A673 (cell line): ENCODE results near the gene TRAF3IP1.

Experiments used
- EZH2 ChIP-seq: fragments of 200-600 bp; sonication (generic); IDR thresholded peaks from 2 replicates; pipeline ENCODE4 v1.6.1; 2017; ENCODE audit warnings: borderline replicate concordance, low read depth, mild to moderate bottlenecking, mixed read lengths, antibody characterized with exemption, low read length; ENCODE audit not compliant: poor library complexity, severe bottlenecking
- TF ChIP-seq, protein P1 (sequence below): fragments of 300-800, 200-600 bp; sonication (generic); conservative IDR thresholded peaks from 2 replicates; pipeline ENCODE4 v1.5.1; 2017; ENCODE audit warnings: low read depth, mild to moderate bottlenecking, antibody characterized with exemption, low read length, moderate library complexity, mixed read lengths

DNA sequence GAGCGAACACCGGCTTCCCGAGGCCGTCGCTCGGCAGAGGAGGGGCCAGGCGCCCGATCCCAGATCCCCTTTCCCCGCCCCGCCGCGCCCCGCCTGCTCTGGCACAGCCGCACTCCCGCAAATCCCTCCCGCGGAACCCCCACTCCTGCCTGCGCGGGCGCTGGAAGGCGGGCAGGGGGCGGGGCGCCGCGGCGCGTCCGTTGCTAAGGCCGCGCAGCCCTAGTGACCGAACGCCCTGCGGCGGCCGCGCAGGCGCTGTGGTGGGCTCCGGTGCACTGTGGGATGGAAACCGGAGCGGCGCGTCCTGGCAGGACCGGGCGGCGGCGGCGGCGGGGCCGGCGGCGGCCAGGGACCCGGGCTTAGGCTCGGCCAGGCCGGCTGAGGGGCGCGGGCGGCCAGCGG is at the start of gene TRAF3IP1:
- TF ChIP-seq, protein P1, sequence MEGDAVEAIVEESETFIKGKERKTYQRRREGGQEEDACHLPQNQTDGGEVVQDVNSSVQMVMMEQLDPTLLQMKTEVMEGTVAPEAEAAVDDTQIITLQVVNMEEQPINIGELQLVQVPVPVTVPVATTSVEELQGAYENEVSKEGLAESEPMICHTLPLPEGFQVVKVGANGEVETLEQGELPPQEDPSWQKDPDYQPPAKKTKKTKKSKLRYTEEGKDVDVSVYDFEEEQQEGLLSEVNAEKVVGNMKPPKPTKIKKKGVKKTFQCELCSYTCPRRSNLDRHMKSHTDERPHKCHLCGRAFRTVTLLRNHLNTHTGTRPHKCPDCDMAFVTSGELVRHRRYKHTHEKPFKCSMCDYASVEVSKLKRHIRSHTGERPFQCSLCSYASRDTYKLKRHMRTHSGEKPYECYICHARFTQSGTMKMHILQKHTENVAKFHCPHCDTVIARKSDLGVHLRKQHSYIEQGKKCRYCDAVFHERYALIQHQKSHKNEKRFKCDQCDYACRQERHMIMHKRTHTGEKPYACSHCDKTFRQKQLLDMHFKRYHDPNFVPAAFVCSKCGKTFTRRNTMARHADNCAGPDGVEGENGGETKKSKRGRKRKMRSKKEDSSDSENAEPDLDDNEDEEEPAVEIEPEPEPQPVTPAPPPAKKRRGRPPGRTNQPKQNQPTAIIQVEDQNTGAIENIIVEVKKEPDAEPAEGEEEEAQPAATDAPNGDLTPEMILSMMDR, result no peak
- no peak for TF ChIP-seq EZH2
